ENCODE measurements around the gene SLC25A11.
"Not testable (repeated sequence)": the region's sequence is repeated elsewhere in the genome, so short reads cannot be mapped to it uniquely, and the experiment has no call there.

SLC25A11 gene

GRCh38 chr17:4908711-4909496 lies 30.9 kb downstream of the SLC25A11 start:
- DNase-seq = no peak

GRCh38 chr17:4908301-4908700 lies 31.5 kb downstream of the SLC25A11 start:
- no peak for DNase-seq

GRCh38 chr17:4906642-4907041 lies 33.2 kb downstream of the SLC25A11 start:
- DNase-seq = not testable (repeated sequence)

- no peak for DNase-seq
Observed at GRCh38 chr17:4903051-4903818, 36.6 kb downstream of the SLC25A11 start, which contains the start of gene CHRNE. Gene CHRNE (minus strand): TSS chr17:4903098. CDS start chr17:4903063, 35 bp downstream.

GRCh38 chr17:4902540-4902939 lies 37.3 kb downstream of the SLC25A11 start:
- no peak for DNase-seq

- no peak for DNase-seq
Observed at GRCh38 chr17:4901648-4902344, 38.0 kb downstream of the SLC25A11 start.

- no peak for DNase-seq
Observed at GRCh38 chr17:4901108-4901647, 38.7 kb downstream of the SLC25A11 start.

GRCh38 chr17:4900231-4901107 lies 39.4 kb downstream of the SLC25A11 start:
- DNase-seq = no peak

GRCh38 chr17:4899341-4900230 lies 40.3 kb downstream of the SLC25A11 start, which contains the start of gene C17orf107:
Gene C17orf107 (plus strand): TSS chr17:4899536. CDS start chr17:4899763, 227 bp downstream.
- DNase-seq = no peak

GRCh38 chr17:4898927-4899326 lies 40.9 kb downstream of the SLC25A11 start:
- no peak for DNase-seq

- no peak for DNase-seq
Observed at GRCh38 chr17:4898351-4898750, 41.5 kb downstream of the SLC25A11 start.

- no peak for DNase-seq
Observed at GRCh38 chr17:4897785-4898184, 42.1 kb downstream of the SLC25A11 start.

GRCh38 chr17:4897198-4897687 lies 42.6 kb downstream of the SLC25A11 start:
- DNase-seq = no peak

GRCh38 chr17:4896332-4897197 lies 43.3 kb downstream of the SLC25A11 start:
- no peak for DNase-seq

- DNase-seq = no peak
Observed at GRCh38 chr17:4895657-4896331, 44.1 kb downstream of the SLC25A11 start.

GRCh38 chr17:4895121-4895520 lies 44.7 kb downstream of the SLC25A11 start:
- no peak for DNase-seq

- DNase-seq = no peak
Observed at GRCh38 chr17:4893721-4894560, 45.9 kb downstream of the SLC25A11 start.

- no peak for DNase-seq
Observed at GRCh38 chr17:4893272-4893671, 46.6 kb downstream of the SLC25A11 start.

Data from NCI-H1436 treated with DMSO at 0.1 percent for 48 hours (cell line).